HEK293 (cell line): ENCODE results near the gene TOR4A.

Experiments
- CTCF ChIA-PET: fragments of 350-600 bp; formaldehyde crosslinking; extraction: SDS; loops from one replicate; lab custom pipeline; 2021; ENCODE audit warnings: antibody characterized with exemption; lab: Yijun Ruan, JAX
- POLR2A ChIA-PET: fragments of 300-600 bp; formaldehyde crosslinking; extraction: SDS; loops from one replicate; lab custom pipeline; 2020; ENCODE audit warnings: antibody characterized with exemption, inconsistent platforms; lab: Yijun Ruan, JAX
- H3K27ac ChIP-seq: fragments of 200-500 bp; sonication (Bioruptor generic); 2 replicates; pipeline ENCODE4 v1.5.1; 2014; ENCODE audit warnings: low read depth, low read length, control low read depth, inconsistent platforms; ENCODE audit errors: extremely low read depth
- H3K36me3 ChIP-seq, 2 experiments: fragments of 200-500 bp in 1 of 2; sonication (Bioruptor generic) in 1 of 2; 1 replicate in 1 of 2; 2 replicates in 1 of 2; pipeline ENCODE4 v1.5.1; 2014 to 2017; ENCODE audit warnings: inconsistent platforms in 2 of 2, low read length in 2 of 2; ENCODE audit not compliant: control insufficient read depth in 2 of 2, insufficient read depth in 1 of 2
- H3K4me1 ChIP-seq: fragments of 200-500 bp; sonication (Bioruptor generic); 2 replicates; pipeline ENCODE4 v1.5.1; 2014; ENCODE audit warnings: mild to moderate bottlenecking, low read length, inconsistent platforms; ENCODE audit not compliant: control insufficient read depth, insufficient read depth
- H3K4me3 ChIP-seq: 2 replicates; pipeline ENCODE4 v1.5.1; 2011; ENCODE audit warnings: low read depth, mild to moderate bottlenecking, control low read depth, low read length, moderate library complexity
- H3K9me3 ChIP-seq: fragments of 200-500 bp; sonication (Bioruptor generic); 2 replicates; pipeline ENCODE4 v1.5.1; 2014; ENCODE audit warnings: low read depth, low read length, inconsistent platforms; ENCODE audit not compliant: control insufficient read depth, insufficient read depth
- BCL11A ChIP-seq: fragments of 450-650 bp; formaldehyde crosslinking; IDR thresholded peaks from 2 replicates; pipeline ENCODE4 v1.5.1; 2016; ENCODE audit warnings: low read depth, missing biosample characterization, missing genetic modification characterization
- BCL11B ChIP-seq: fragments of 450-650 bp; formaldehyde crosslinking; IDR thresholded peaks from 2 replicates; pipeline ENCODE4 v1.5.1; 2016; ENCODE audit warnings: low read depth, missing biosample characterization, missing genetic modification characterization
- FEZF1 ChIP-seq: fragments of 450-650 bp; formaldehyde crosslinking; IDR thresholded peaks from 2 replicates; pipeline ENCODE4 v1.5.1; 2016; ENCODE audit warnings: missing biosample characterization, missing genetic modification characterization
- KLF10 ChIP-seq: fragments of 450-650 bp; IDR thresholded peaks from 2 replicates; pipeline ENCODE4 v1.5.1; 2018; ENCODE audit warnings: missing biosample characterization, mild to moderate bottlenecking, missing genetic modification characterization
- SP3 ChIP-seq: fragments of 450-650 bp; formaldehyde crosslinking; IDR thresholded peaks from 2 replicates; pipeline ENCODE4 v1.5.1; 2016; ENCODE audit warnings: missing biosample characterization, missing genetic modification characterization
- ZFHX2 ChIP-seq: fragments of 450-650 bp; formaldehyde crosslinking; conservative IDR thresholded peaks from 2 replicates; pipeline ENCODE4 v1.5.1; 2016; ENCODE audit warnings: missing biosample characterization, missing genetic modification characterization
- ZNF133 ChIP-seq: fragments of 450-650 bp; formaldehyde crosslinking; IDR thresholded peaks from 2 replicates; pipeline ENCODE4 v1.5.1; 2016; ENCODE audit warnings: missing biosample characterization, missing genetic modification characterization
- ZNF138 ChIP-seq: fragments of 450-650 bp; formaldehyde crosslinking; IDR thresholded peaks from 2 replicates; pipeline ENCODE4 v1.5.1; 2016; ENCODE audit warnings: missing biosample characterization, missing genetic modification characterization, borderline replicate concordance
- ZNF157 ChIP-seq: fragments of 450-650 bp; formaldehyde crosslinking; IDR thresholded peaks from 2 replicates; pipeline ENCODE4 v1.5.1; 2016; ENCODE audit warnings: missing biosample characterization, missing genetic modification characterization
- ZNF19 ChIP-seq: fragments of 450-650 bp; formaldehyde crosslinking; IDR thresholded peaks from 2 replicates; pipeline ENCODE4; 2016; ENCODE audit warnings: missing biosample characterization, missing genetic modification characterization, low read depth
- ZNF292 ChIP-seq: fragments of 450-650 bp; formaldehyde crosslinking; IDR thresholded peaks from 2 replicates; pipeline ENCODE4 v1.5.1; 2016; ENCODE audit warnings: low read depth, missing biosample characterization, missing genetic modification characterization, borderline replicate concordance
- ZNF391 ChIP-seq: fragments of 450-650 bp; formaldehyde crosslinking; IDR thresholded peaks from 2 replicates; pipeline ENCODE4 v1.5.1; 2016; ENCODE audit warnings: low read depth, missing biosample characterization, missing genetic modification characterization, borderline replicate concordance
- ZNF585B ChIP-seq: fragments of 450-650 bp; formaldehyde crosslinking; IDR thresholded peaks from 2 replicates; pipeline ENCODE4 v1.5.1; 2016; ENCODE audit warnings: missing biosample characterization, missing genetic modification characterization
- ZNF677 ChIP-seq: fragments of 450-650 bp; IDR thresholded peaks from 2 replicates; pipeline ENCODE4 v1.5.0; 2018; ENCODE audit warnings: missing biosample characterization, mild to moderate bottlenecking, missing genetic modification characterization, moderate library complexity
- ZNF843 ChIP-seq: fragments of 450-650 bp; formaldehyde crosslinking; IDR thresholded peaks from 2 replicates; pipeline ENCODE4 v1.5.1; 2016; ENCODE audit warnings: missing biosample characterization, missing genetic modification characterization
- TF ChIP-seq, protein P1 (sequence below): fragments of 450-650 bp; formaldehyde crosslinking; conservative IDR thresholded peaks from 2 replicates; pipeline ENCODE4 v1.5.1; 2016; ENCODE audit warnings: low read depth, missing biosample characterization, missing genetic modification characterization
- TF ChIP-seq, protein P2 (sequence below): fragments of 450-650 bp; IDR thresholded peaks from 2 replicates; pipeline ENCODE4 v1.5.1; 2018; ENCODE audit warnings: missing biosample characterization, missing genetic modification characterization
- TF ChIP-seq, protein P3 (sequence below): fragments of 450-650 bp; formaldehyde crosslinking; IDR thresholded peaks from 2 replicates; pipeline ENCODE4 v1.5.0; 2017; ENCODE audit warnings: missing biosample characterization, missing genetic modification characterization, borderline replicate concordance
- TF ChIP-seq, protein P4 (sequence below): fragments of 450-650 bp; formaldehyde crosslinking; IDR thresholded peaks from 2 replicates; pipeline ENCODE4 v1.5.1; 2016; ENCODE audit warnings: missing biosample characterization, missing genetic modification characterization

The TOR4A gene

DNA sequence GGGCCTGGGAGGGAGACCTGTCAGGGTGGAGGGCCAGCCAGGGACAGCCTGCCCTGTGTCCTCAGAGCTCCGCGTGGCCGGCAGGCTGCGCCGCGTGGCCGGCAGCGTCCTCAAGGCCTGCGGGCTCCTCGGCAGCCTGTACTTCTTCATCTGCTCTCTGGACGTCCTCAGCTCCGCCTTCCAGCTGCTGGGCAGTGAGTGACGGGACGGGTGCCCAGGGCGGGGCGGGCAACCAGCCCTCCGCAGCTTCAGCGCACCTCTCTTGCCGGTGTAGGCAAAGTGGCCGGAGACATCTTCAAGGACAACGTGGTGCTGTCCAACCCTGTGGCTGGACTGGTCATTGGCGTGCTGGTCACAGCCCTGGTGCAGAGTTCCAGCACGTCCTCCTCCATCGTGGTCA is 45.0 kb upstream of the TOR4A start:
- POLR2A ChIA-PET: interaction anchor here (0.6 kb wide), 2 partner anchors 13 to 107 kb away, joined by 3 to 6 read pairs; no protein-coding TSS in a partner anchor
- no peaks in the 10 kb centered on the region for H3K36me3 ChIP-seq
- TF ChIP-seq ZNF133 (tag by site-specific recombination): no peak
- 0 out of 2 replicates have a peak, but pooled peaks have one; percentile 14 for TF ChIP-seq BCL11B
- no peak for TF ChIP-seq ZNF677 (tag by site-specific recombination)
- no peak for TF ChIP-seq ZNF138 (tag by site-specific recombination)
- no peak for TF ChIP-seq FEZF1 (tag by site-specific recombination)
- TF ChIP-seq, protein P1, sequence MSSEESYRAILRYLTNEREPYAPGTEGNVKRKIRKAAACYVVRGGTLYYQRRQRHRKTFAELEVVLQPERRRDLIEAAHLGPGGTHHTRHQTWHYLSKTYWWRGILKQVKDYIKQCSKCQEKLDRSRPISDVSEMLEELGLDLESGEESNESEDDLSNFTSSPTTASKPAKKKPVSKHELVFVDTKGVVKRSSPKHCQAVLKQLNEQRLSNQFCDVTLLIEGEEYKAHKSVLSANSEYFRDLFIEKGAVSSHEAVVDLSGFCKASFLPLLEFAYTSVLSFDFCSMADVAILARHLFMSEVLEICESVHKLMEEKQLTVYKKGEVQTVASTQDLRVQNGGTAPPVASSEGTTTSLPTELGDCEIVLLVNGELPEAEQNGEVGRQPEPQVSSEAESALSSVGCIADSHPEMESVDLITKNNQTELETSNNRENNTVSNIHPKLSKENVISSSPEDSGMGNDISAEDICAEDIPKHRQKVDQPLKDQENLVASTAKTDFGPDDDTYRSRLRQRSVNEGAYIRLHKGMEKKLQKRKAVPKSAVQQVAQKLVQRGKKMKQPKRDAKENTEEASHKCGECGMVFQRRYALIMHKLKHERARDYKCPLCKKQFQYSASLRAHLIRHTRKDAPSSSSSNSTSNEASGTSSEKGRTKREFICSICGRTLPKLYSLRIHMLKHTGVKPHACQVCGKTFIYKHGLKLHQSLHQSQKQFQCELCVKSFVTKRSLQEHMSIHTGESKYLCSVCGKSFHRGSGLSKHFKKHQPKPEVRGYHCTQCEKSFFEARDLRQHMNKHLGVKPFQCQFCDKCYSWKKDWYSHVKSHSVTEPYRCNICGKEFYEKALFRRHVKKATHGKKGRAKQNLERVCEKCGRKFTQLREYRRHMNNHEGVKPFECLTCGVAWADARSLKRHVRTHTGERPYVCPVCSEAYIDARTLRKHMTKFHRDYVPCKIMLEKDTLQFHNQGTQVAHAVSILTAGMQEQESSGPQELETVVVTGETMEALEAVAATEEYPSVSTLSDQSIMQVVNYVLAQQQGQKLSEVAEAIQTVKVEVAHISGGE: no peak
- no peak for TF ChIP-seq ZFHX2 (tag by site-specific recombination)
- TF ChIP-seq, protein P2, sequence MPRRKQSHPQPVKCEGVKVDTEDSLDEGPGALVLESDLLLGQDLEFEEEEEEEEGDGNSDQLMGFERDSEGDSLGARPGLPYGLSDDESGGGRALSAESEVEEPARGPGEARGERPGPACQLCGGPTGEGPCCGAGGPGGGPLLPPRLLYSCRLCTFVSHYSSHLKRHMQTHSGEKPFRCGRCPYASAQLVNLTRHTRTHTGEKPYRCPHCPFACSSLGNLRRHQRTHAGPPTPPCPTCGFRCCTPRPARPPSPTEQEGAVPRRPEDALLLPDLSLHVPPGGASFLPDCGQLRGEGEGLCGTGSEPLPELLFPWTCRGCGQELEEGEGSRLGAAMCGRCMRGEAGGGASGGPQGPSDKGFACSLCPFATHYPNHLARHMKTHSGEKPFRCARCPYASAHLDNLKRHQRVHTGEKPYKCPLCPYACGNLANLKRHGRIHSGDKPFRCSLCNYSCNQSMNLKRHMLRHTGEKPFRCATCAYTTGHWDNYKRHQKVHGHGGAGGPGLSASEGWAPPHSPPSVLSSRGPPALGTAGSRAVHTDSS (tag by site-specific recombination): no peak
- H3K27ac ChIP-seq: no peak overlapping the region
- no peaks in the 10 kb centered on the region for H3K9me3 ChIP-seq
- peaks cover 3% of the 10 kb centered on the region; the same call in 1 of the 2 replicates for H3K4me1 ChIP-seq
- CTCF ChIA-PET: no interaction called here
- H3K4me3 ChIP-seq: no peak overlapping the region

DNA sequence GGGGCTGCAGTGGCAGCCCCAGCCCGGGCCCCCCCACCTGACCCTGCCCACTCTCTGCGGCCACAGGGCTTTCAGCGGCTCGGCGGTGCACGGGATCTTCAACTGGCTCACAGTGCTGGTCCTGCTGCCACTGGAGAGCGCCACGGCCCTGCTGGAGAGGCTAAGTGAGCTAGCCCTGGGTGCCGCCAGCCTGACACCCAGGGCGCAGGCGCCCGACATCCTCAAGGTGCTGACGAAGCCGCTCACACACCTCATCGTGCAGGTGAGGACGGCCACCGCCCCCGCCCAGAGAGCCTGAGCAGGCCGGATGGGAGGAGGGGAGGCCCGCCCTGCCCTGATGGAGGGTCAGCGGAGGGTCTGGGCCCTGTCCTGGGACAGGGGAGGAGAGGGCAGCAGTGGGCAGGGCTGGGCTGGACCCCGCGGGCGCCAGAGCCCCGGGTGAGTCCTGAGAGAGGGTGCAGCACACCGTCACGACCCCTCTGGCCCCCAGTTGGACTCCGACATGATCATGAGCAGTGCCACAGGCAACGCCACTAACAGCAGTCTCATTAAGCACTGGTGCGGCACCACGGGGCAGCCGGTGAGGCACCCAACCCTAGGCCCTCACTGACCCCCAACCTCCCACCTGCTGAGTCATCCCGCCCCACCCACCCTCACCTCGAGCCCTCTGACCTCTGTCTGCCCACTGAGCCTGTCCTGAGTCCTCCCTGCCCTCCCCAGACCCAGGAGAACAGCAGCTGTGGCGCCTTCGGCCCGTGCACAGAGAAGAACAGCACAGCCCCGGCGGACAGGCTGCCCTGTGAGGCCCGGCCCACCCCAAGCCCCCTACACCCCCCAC is 44.2 kb upstream of the TOR4A start:
- H3K36me3 ChIP-seq: peaks cover 0 to under 1% of the 10 kb centered on the region in 2 experiments; a peak in 1 of 3 replicates
- TF ChIP-seq BCL11A (tag by site-specific recombination) (0 out of 2 replicates have a peak, but pooled peaks have one; percentile 31), ZNF292 (tag by site-specific recombination) (no peak), ZNF157 (peak; percentile 88), SP3 (tag by site-specific recombination) (no peak), BCL11B (peak; percentile 68; the same call in 1 of the 2 replicates), ZNF19 (tag by site-specific recombination) (no peak)
- TF ChIP-seq, all 188 proteins: peak for 3
- CTCF ChIA-PET: interaction anchor here (0.6 to 1.2 kb wide), 4 partner anchors 18 to 35 kb away, joined by 3 to 4 read pairs (median 3); partner anchors contain the start of genes STPG3 and TPRN
- H3K9me3 ChIP-seq: no peaks in the 10 kb centered on the region
- H3K27ac ChIP-seq: no peak overlapping the region
- POLR2A ChIA-PET: interaction anchor here (0.8 kb wide), 1 partner anchor 10 kb away, joined by 3 read pairs; no protein-coding TSS in a partner anchor
- H3K4me1 ChIP-seq: peaks cover 3% of the 10 kb centered on the region; the same call in 1 of the 2 replicates
- no peak overlapping the region for H3K4me3 ChIP-seq

GRCh38 chr9:137234055-137234697 is 43.4 kb upstream of the TOR4A start:
- ChIA-PET CTCF (interaction anchor here (0.6 to 3.4 kb wide), 9 partner anchors 9 to 205 kb away, joined by 3 to 16 read pairs (median 4); partner anchors contain the start of genes ANAPC2, CYSRT1, SSNA1 and STPG3), POLR2A (interaction anchor here (0.8 to 1.0 kb wide), 2 partner anchors 9 to 58 kb away, joined by 3 read pairs; no protein-coding TSS in a partner anchor)
- Histone ChIP-seq H3K36me3 (peaks cover 0 to 7% of the 10 kb centered on the region in 2 experiments; a peak in 1 of 3 replicates), H3K9me3 (no peaks in the 10 kb centered on the region), H3K4me1 (peaks cover 3% of the 10 kb centered on the region; the same call in 1 of the 2 replicates), H3K4me3 (no peak overlapping the region), H3K27ac (no peak overlapping the region)
- TF ChIP-seq ZNF843 (tag by site-specific recombination) (no peak), KLF10 (tag by site-specific recombination) (no peak), ZNF585B (tag by site-specific recombination) (no peak), ZNF391 (no peak)
- TF ChIP-seq, protein P3, sequence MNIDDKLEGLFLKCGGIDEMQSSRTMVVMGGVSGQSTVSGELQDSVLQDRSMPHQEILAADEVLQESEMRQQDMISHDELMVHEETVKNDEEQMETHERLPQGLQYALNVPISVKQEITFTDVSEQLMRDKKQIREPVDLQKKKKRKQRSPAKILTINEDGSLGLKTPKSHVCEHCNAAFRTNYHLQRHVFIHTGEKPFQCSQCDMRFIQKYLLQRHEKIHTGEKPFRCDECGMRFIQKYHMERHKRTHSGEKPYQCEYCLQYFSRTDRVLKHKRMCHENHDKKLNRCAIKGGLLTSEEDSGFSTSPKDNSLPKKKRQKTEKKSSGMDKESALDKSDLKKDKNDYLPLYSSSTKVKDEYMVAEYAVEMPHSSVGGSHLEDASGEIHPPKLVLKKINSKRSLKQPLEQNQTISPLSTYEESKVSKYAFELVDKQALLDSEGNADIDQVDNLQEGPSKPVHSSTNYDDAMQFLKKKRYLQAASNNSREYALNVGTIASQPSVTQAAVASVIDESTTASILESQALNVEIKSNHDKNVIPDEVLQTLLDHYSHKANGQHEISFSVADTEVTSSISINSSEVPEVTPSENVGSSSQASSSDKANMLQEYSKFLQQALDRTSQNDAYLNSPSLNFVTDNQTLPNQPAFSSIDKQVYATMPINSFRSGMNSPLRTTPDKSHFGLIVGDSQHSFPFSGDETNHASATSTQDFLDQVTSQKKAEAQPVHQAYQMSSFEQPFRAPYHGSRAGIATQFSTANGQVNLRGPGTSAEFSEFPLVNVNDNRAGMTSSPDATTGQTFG: no peak
- TF ChIP-seq, protein P4, sequence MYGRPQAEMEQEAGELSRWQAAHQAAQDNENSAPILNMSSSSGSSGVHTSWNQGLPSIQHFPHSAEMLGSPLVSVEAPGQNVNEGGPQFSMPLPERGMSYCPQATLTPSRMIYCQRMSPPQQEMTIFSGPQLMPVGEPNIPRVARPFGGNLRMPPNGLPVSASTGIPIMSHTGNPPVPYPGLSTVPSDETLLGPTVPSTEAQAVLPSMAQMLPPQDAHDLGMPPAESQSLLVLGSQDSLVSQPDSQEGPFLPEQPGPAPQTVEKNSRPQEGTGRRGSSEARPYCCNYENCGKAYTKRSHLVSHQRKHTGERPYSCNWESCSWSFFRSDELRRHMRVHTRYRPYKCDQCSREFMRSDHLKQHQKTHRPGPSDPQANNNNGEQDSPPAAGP (tag by site-specific recombination): no peak
